GM21786 (cell line): Measurements from ENCODE around the gene NMRK2.
"Not testable (repeated sequence)": the region's sequence is repeated elsewhere in the genome, so short reads cannot be mapped to it uniquely, and the experiment has no call there.

ENCODE experiments used
- ATAC-seq: cut with Tn5 transposase; IDR thresholded peaks from one replicate; pipeline ENCODE4 v1.9.1; 2021; ENCODE audit not compliant: unreplicated experiment

NMRK2 gene

GRCh38 chr19:3932931-3933810 is at the start of gene NMRK2:
TSS of gene NMRK2 (plus strand) at chr19:3933069. CDS start at chr19:3933672, 603 bp downstream.
- ATAC-seq: no peak

- no peak for ATAC-seq
Observed at GRCh38 chr19:3890591-3890990, 42.3 kb upstream of the NMRK2 start.

- ATAC-seq: no peak
Observed at GRCh38 chr19:3893509-3894179, 39.2 kb upstream of the NMRK2 start.

- ATAC-seq: not testable (repeated sequence)
Observed at GRCh38 chr19:3894959-3895358, 37.9 kb upstream of the NMRK2 start.

- ATAC-seq: no peak
Observed at GRCh38 chr19:3895788-3896187, 37.1 kb upstream of the NMRK2 start.

GRCh38 chr19:3897936-3898335 is 34.9 kb upstream of the NMRK2 start:
- ATAC-seq: no peak

GRCh38 chr19:3898426-3898825 is 34.4 kb upstream of the NMRK2 start:
- ATAC-seq: no peak

- no peak for ATAC-seq
Observed at GRCh38 chr19:3899531-3900294, 33.2 kb upstream of the NMRK2 start.

GRCh38 chr19:3902317-3902973 is 30.4 kb upstream of the NMRK2 start:
- ATAC-seq: no peak

- no peak for ATAC-seq
Observed at GRCh38 chr19:3904233-3904632, 28.6 kb upstream of the NMRK2 start.

- ATAC-seq: no peak
Observed at GRCh38 chr19:3907626-3908265, 25.1 kb upstream of the NMRK2 start.

GRCh38 chr19:3908266-3909054 is 24.4 kb upstream of the NMRK2 start:
- ATAC-seq: no peak

GRCh38 chr19:3910105-3910504 is 22.8 kb upstream of the NMRK2 start:
- no peak for ATAC-seq

- ATAC-seq: no peak
Observed at GRCh38 chr19:3914199-3914598, 18.7 kb upstream of the NMRK2 start.

GRCh38 chr19:3916033-3916432 is 16.8 kb upstream of the NMRK2 start:
- no peak for ATAC-seq

GRCh38 chr19:3919793-3920192 is 13.1 kb upstream of the NMRK2 start:
- no peak for ATAC-seq

GRCh38 chr19:3923096-3923758 is 9.6 kb upstream of the NMRK2 start:
- no peak for ATAC-seq

GRCh38 chr19:3923912-3924311 is 9.0 kb upstream of the NMRK2 start:
- no peak for ATAC-seq

- no peak for ATAC-seq
Observed at GRCh38 chr19:3931041-3931440, 1.8 kb upstream of the NMRK2 start.
